H1 (cell line): Measurements from ENCODE around the gene CSF2RB. TPM values are rescaled to one million over a fixed set of nuclear protein-coding genes. Genes with fewer than 3 reads are reported as not detected.

Experiments
- CTCF ChIA-PET: fragments of 300-600 bp; sonication (Branson Sonifier 250); formaldehyde crosslinking; loops from one replicate; lab custom pipeline; 2021; ENCODE audit not compliant: partially characterized antibody; lab: Charles Lee
- POLR2A ChIA-PET: fragments of 300-600 bp; sonication (Branson Sonifier 250); formaldehyde crosslinking; loops from one replicate; lab custom pipeline; 2021; ENCODE audit warnings: inconsistent platforms; ENCODE audit not compliant: partially characterized antibody; lab: Charles Lee
- DNase-seq, 2 experiments: peaks; one replicate each; pipeline versions ENCODE4 v3.0.0 to v3.0.0-alpha.2; 2010 to 2022; ENCODE audit warnings: low spot score in 2 of 2, low read depth in 1 of 2, mixed read lengths in 1 of 2
- FAIRE-seq: peaks from 2 replicates; lab custom pipeline; 2011; peaks lifted over from hg19 to GRCh38; lab: Jason Lieb, UNC
- H2AFZ ChIP-seq: 2 replicates; pipeline ENCODE4 v1.8.1; 2012; ENCODE audit warnings: low read length, inconsistent platforms
- H2AK5ac ChIP-seq: 2 replicates; pipeline ENCODE4 v1.6.1; 2013; ENCODE audit warnings: low read depth, low read length
- H2BK120ac ChIP-seq: replicated peaks from 2 replicates; pipeline ENCODE3; 2013; ENCODE audit warnings: low read depth, low read length, inconsistent platforms
- H2BK12ac ChIP-seq: 2 replicates; pipeline ENCODE4 v1.6.1; 2013; ENCODE audit warnings: low read depth, low read length
- H2BK15ac ChIP-seq: 2 replicates; pipeline ENCODE4 v1.6.1; 2013; ENCODE audit warnings: low read length
- H2BK20ac ChIP-seq: 2 replicates; pipeline ENCODE4 v1.6.1; 2013; ENCODE audit warnings: low read length
- H2BK5ac ChIP-seq: 2 replicates; pipeline ENCODE4 v1.6.1; 2013; ENCODE audit warnings: low read depth, low read length
- H3K14ac ChIP-seq: 2 replicates; pipeline ENCODE4 v1.6.1; 2013; ENCODE audit warnings: inconsistent platforms; ENCODE audit not compliant: insufficient read length
- H3K18ac ChIP-seq: 2 replicates; pipeline ENCODE4 v1.6.1; 2013; ENCODE audit warnings: low read length; ENCODE audit errors: extremely low read depth
- H3K23ac ChIP-seq: 2 replicates; pipeline ENCODE4 v1.6.1; 2013; ENCODE audit warnings: inconsistent platforms; ENCODE audit not compliant: insufficient read length
- H3K23me2 ChIP-seq: 2 replicates; pipeline ENCODE4 v1.6.1; 2013; ENCODE audit warnings: low read depth, low read length
- H3K27ac ChIP-seq: 2 replicates; pipeline ENCODE4 v1.6.1; 2011; ENCODE audit warnings: low read depth, low read length, inconsistent platforms
- H3K27me3 ChIP-seq, 4 experiments: replicated peaks in 1 of 4; 1 replicate in 1 of 4; 2 replicates in 3 of 4; pipeline versions ENCODE4 v1.6.1 to v1.8.1; 2011 to 2013; ENCODE audit warnings: low read length in 3 of 4, mild to moderate bottlenecking in 3 of 4, inconsistent platforms in 2 of 4, mixed read lengths in 2 of 4, moderate library complexity in 1 of 4; ENCODE audit not compliant: control insufficient read depth in 3 of 4, insufficient read depth in 3 of 4; ENCODE audit errors: extremely low read depth in 1 of 4
- H3K36me3 ChIP-seq, 4 experiments: 2 replicates each; pipeline versions ENCODE4 v1.6.1 to v1.8.1; 2011 to 2013; ENCODE audit warnings: mild to moderate bottlenecking in 4 of 4, low read length in 3 of 4, moderate library complexity in 2 of 4, control low read depth in 1 of 4, inconsistent platforms in 1 of 4; ENCODE audit not compliant: insufficient read depth in 4 of 4, control insufficient read depth in 2 of 4
- H3K4ac ChIP-seq: replicated peaks from 2 replicates; pipeline ENCODE3; 2013; ENCODE audit warnings: low read length, low read depth, mixed read lengths, inconsistent platforms; ENCODE audit not compliant: insufficient read length
- H3K4me1 ChIP-seq, 4 experiments: replicated peaks in 1 of 4; 1 replicate in 1 of 4; 2 replicates in 3 of 4; pipeline versions ENCODE4 v1.6.1 to v1.8.1; 2011 to 2013; ENCODE audit warnings: low read length in 3 of 4, inconsistent platforms in 2 of 4, mixed read lengths in 1 of 4; ENCODE audit not compliant: insufficient read depth in 4 of 4, control insufficient read depth in 3 of 4
- H3K4me2 ChIP-seq, 2 experiments: 2 replicates each; pipeline versions ENCODE4 v1.6.1 to v1.8.1; 2011 to 2013; ENCODE audit warnings: low read depth in 2 of 2, low read length in 2 of 2, control low read depth in 1 of 2, inconsistent platforms in 1 of 2, mild to moderate bottlenecking in 1 of 2; ENCODE audit not compliant: insufficient read depth in 1 of 2
- H3K4me3 ChIP-seq, 4 experiments: fragments of 200-600, 300-600 bp in 1 of 4; sonication (generic), shearing (Covaris generic), sonication (Bioruptor Twin) in 1 of 4; 2 replicates each; pipeline versions ENCODE4 v1.5.1 to v1.8.1; 2011 to 2016; ENCODE audit warnings: low read length in 4 of 4, low read depth in 3 of 4, control low read depth in 2 of 4, inconsistent platforms in 2 of 4, mild to moderate bottlenecking in 2 of 4, mixed read lengths in 1 of 4, moderate library complexity in 1 of 4; ENCODE audit not compliant: insufficient read depth in 2 of 4; ENCODE audit errors: extremely low read depth in 1 of 4
- H3K56ac ChIP-seq: replicated peaks from 2 replicates; pipeline ENCODE3; 2013; ENCODE audit warnings: low read depth, mild to moderate bottlenecking, mixed read lengths, low read length, inconsistent platforms; ENCODE audit not compliant: insufficient read length
- H3K79me1 ChIP-seq: 2 replicates; pipeline ENCODE4 v1.6.1; 2013; ENCODE audit warnings: low read depth, low read length, control low read depth
- H3K79me2 ChIP-seq, 2 experiments: 2 replicates each; pipeline versions ENCODE4 v1.6.1 to v1.8.1; 2012 to 2013; ENCODE audit warnings: low read length in 2 of 2, mild to moderate bottlenecking in 2 of 2, inconsistent platforms in 1 of 2; ENCODE audit not compliant: insufficient read depth in 2 of 2, control insufficient read depth in 1 of 2
- H3K9ac ChIP-seq, 4 experiments: replicated peaks in 1 of 4; 1 replicate in 1 of 4; 2 replicates in 3 of 4; pipeline versions ENCODE4 v1.6.1 to v1.8.1; 2011 to 2013; ENCODE audit warnings: low read depth in 3 of 4, low read length in 3 of 4, control low read depth in 2 of 4, mild to moderate bottlenecking in 2 of 4, moderate library complexity in 2 of 4, inconsistent platforms in 1 of 4; ENCODE audit errors: extremely low read depth in 1 of 4
- H3K9me3 ChIP-seq, 2 experiments: 2 replicates each; pipeline versions ENCODE4 v1.6.1 to v1.8.1; 2012 to 2013; ENCODE audit warnings: mild to moderate bottlenecking in 2 of 2, moderate library complexity in 2 of 2, control low read depth in 1 of 2, inconsistent platforms in 1 of 2, low read depth in 1 of 2, low read length in 1 of 2, mixed read lengths in 1 of 2; ENCODE audit not compliant: insufficient read depth in 2 of 2
- H4K20me1 ChIP-seq, 2 experiments: replicated peaks in 1 of 2; 2 replicates each; pipeline versions ENCODE3 to v1.8.1; 2011 to 2013; ENCODE audit warnings: inconsistent platforms in 2 of 2, low read length in 2 of 2, mild to moderate bottlenecking in 1 of 2; ENCODE audit not compliant: insufficient read depth in 2 of 2, control insufficient read depth in 1 of 2
- H4K5ac ChIP-seq: 2 replicates; pipeline ENCODE4 v1.6.1; 2013; ENCODE audit warnings: low read length, low read depth, mixed read lengths, inconsistent platforms; ENCODE audit not compliant: insufficient read length
- H4K8ac ChIP-seq: 2 replicates; pipeline ENCODE4 v1.8.0; 2013; ENCODE audit warnings: mild to moderate bottlenecking, moderate library complexity, low read length, inconsistent platforms; ENCODE audit not compliant: insufficient read depth; ENCODE audit errors: extremely low read depth
- H4K91ac ChIP-seq: replicated peaks from 2 replicates; pipeline ENCODE3; 2013; ENCODE audit warnings: low read length, mixed read lengths, inconsistent platforms; ENCODE audit not compliant: insufficient read length
- CBX8 ChIP-seq: fragments of 300-800, 300-1000 bp; sonication (generic); IDR thresholded peaks from 2 replicates; pipeline ENCODE4 v1.7.1; 2016; ENCODE audit warnings: low read depth, low read length, borderline replicate concordance
- CHD1 ChIP-seq: IDR thresholded peaks from 2 replicates; pipeline ENCODE4 v1.6.1; 2012; ENCODE audit warnings: low read depth, low read length, improper control_type of control experiment
- GTF2F1 ChIP-seq: IDR thresholded peaks from 2 replicates; pipeline ENCODE4 v1.6.1; 2012; ENCODE audit warnings: low read depth, low read length, improper control_type of control experiment, borderline replicate concordance
- HDAC6 ChIP-seq: IDR thresholded peaks from one replicate; pipeline ENCODE4 v1.7.1; 2012; ENCODE audit warnings: low read depth, mild to moderate bottlenecking, inconsistent platforms, low read length, moderate library complexity
- KDM1A ChIP-seq: fragments of 200-600, 300-600 bp; sonication (generic); IDR thresholded peaks from 2 replicates; pipeline ENCODE4 v1.7.1; 2016; ENCODE audit warnings: mild to moderate bottlenecking, low read length, borderline replicate concordance
- SP2 ChIP-seq: IDR thresholded peaks from 2 replicates; pipeline ENCODE4 v1.6.1; 2012; ENCODE audit warnings: mild to moderate bottlenecking, low read length, inconsistent platforms
- TAF1 ChIP-seq: IDR thresholded peaks from 2 replicates; pipeline ENCODE4 v1.6.1; 2011; ENCODE audit warnings: mild to moderate bottlenecking, low read depth, low read length
- YY1 ChIP-seq: IDR thresholded peaks from 2 replicates; pipeline ENCODE4 v1.6.1; 2011; ENCODE audit warnings: low read depth, mild to moderate bottlenecking, low read length
- WGBS, 2 experiments: shearing (Covaris generic) in 1 of 2; methylation state at CpG; one replicate each; pipeline versions ENCODE4 v1.1.6 to v1.1.7; 2013 to 2015; ENCODE audit warnings: low lambda C conversion rate in 2 of 2, mixed read lengths in 2 of 2, inconsistent platforms in 1 of 2, low coverage in 1 of 2, missing lambda C conversion rate in 1 of 2; ENCODE audit not compliant: insufficient replicate concordance in 2 of 2, insufficient coverage in 1 of 2, insufficient read length in 1 of 2; ENCODE audit errors: extremely low coverage in 1 of 2, missing lambda C conversion rate in 1 of 2; 5-methylcytosine and 5-hydroxymethylcytosine counted together
- polyA plus RNA-seq, 7 experiments: library from polyadenylated mRNA; depleted of rRNA in 3 of 7; stranded (reverse) in 5 of 7; unstranded in 2 of 7; fragments of >200 nt in 5 of 7; fragments of 200-250 nt in 2 of 7; gene quantifications; 1 replicate in 5 of 7; 2 replicates in 1 of 7; 4 replicates in 1 of 7; pipeline versions ENCODE4 v1.2.1 to v1.2.3, GENCODE V29; 2011 to 2013; ENCODE audit warnings: missing spikeins in 2 of 7, mixed read lengths in 2 of 7
- total RNA-seq: library from RNA; stranded (reverse); fragmentation: NEBNext Ultra II Directional; extraction: Animal tissue kit (Norgen Biotek cat#: 25700); gene quantifications from 2 replicates; pipeline ENCODE4 v1.2.1, GENCODE V29; 2021
- TF ChIP-seq, protein P1 (sequence below): IDR thresholded peaks from 2 replicates; pipeline ENCODE4 v1.6.1; 2012; ENCODE audit warnings: inconsistent platforms
- TF ChIP-seq, protein P2 (sequence below): IDR thresholded peaks from 2 replicates; pipeline ENCODE4 v1.6.1; 2011; ENCODE audit warnings: low read depth, mild to moderate bottlenecking, low read length; ENCODE audit not compliant: insufficient read depth

The CSF2RB gene
- total and polyA plus RNA-seq, 2 of the 8 experiments (the other 6 are each of a cell fraction or from before 2014, with no cell fraction given) = not detected

DNA sequence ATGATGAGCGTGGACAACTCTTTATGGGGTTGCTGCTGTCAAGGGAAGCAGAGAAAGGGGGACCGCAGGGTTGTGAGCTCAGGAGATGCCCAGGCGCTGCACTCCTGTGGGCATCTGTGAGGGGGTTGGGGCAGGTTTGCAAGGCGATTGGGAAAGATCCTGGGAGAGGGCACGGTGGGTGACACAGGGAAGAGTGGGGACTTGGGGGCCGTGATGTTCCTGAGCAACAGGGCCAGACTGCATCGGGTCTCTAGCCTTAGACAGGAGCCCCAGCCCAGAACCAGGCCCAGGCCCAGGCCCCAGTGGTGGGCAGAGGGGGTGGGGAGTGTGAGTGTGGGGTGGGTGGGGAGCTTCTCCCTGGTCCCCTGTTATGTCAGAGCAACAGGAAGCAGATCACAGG, 38.3 kb downstream of the CSF2RB start:
- Histone ChIP-seq H2BK12ac (no peak overlapping the region), H2BK15ac (no peak overlapping the region), H3K4me1 (no peaks in the 10 kb centered on the region), H4K20me1 (no peaks in the 10 kb centered on the region), H3K23ac (no peak overlapping the region), H2BK5ac (no peak overlapping the region), H3K27ac (no peak overlapping the region), H3K18ac (no peak overlapping the region), H2AFZ (no peak overlapping the region), H3K4me3 (no peak overlapping the region), H2BK120ac (no peak overlapping the region), H4K8ac (no peak overlapping the region), H3K4ac (no peak overlapping the region), H2BK20ac (no peak overlapping the region), H4K5ac (no peak overlapping the region), H3K79me2 (no peaks in the 10 kb centered on the region), H3K9ac (no peak overlapping the region), H3K36me3 (no peaks in the 10 kb centered on the region), H3K79me1 (no peaks in the 10 kb centered on the region), H3K27me3 (no peaks in the 10 kb centered on the region), H3K4me2 (no peak overlapping the region), H4K91ac (no peak overlapping the region), H3K14ac (no peak overlapping the region), H3K9me3 (no peaks in the 10 kb centered on the region), H3K23me2 (no peaks in the 10 kb centered on the region; the same call in 1 of the 2 replicates), H3K56ac (no peak overlapping the region), H2AK5ac (no peak overlapping the region)
- TF ChIP-seq, protein P1, sequence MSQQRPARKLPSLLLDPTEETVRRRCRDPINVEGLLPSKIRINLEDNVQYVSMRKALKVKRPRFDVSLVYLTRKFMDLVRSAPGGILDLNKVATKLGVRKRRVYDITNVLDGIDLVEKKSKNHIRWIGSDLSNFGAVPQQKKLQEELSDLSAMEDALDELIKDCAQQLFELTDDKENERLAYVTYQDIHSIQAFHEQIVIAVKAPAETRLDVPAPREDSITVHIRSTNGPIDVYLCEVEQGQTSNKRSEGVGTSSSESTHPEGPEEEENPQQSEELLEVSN = no peak
- no peak for TF ChIP-seq SP2
- TF ChIP-seq GTF2F1 = no peak
- no peak for TF ChIP-seq YY1
- no peak for TF ChIP-seq CHD1
- TF ChIP-seq CBX8 = no peak
- TF ChIP-seq TAF1 = no peak
- TF ChIP-seq HDAC6 = no peak
- TF ChIP-seq, protein P2, sequence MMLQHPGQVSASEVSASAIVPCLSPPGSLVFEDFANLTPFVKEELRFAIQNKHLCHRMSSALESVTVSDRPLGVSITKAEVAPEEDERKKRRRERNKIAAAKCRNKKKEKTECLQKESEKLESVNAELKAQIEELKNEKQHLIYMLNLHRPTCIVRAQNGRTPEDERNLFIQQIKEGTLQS = no peak
- TF ChIP-seq KDM1A = no peak
- ChIA-PET CTCF (interaction anchor here (1.2 to 1.5 kb wide), 4 partner anchors 9 to 55 kb away, joined by 3 to 4 read pairs (median 3); no protein-coding TSS in a partner anchor), POLR2A (interaction anchor here (0.6 kb wide), 1 partner anchor 21 kb away, joined by 3 read pairs; no protein-coding TSS in a partner anchor)
- no peak for DNase-seq
- 94% methylated on average over 7 of the region's 7 CpGs; no CpG with 5 or more reads in 1 of the 2 experiments for WGBS, 2 experiments
- FAIRE-seq = no peak
